VCaP (cell line): Measurements from ENCODE around the gene CCNF.

Experiments
- H3K27ac ChIP-seq: fragments of 450-650 bp; 2 replicates; pipeline ENCODE4 v1.5.1; 2017
- TF ChIP-seq, protein P1 (sequence below): fragments of 450-650 bp; conservative IDR thresholded peaks from 2 replicates; pipeline ENCODE4 v1.5.1; 2017; ENCODE audit warnings: mild to moderate bottlenecking, moderate library complexity

CCNF gene

GRCh38 chr16:2471016-2471652 is 41.9 kb downstream of the CCNF start, which contains the start of gene NTN3:
Gene NTN3, plus strand, starts transcription at chr16:2471297. Its CDS starts 405 bp downstream, at chr16:2471702.
- peak within 1 kb of the TSS; percentile 45; the same call in 1 of the 2 replicates for H3K27ac ChIP-seq
- TF ChIP-seq, protein P1, sequence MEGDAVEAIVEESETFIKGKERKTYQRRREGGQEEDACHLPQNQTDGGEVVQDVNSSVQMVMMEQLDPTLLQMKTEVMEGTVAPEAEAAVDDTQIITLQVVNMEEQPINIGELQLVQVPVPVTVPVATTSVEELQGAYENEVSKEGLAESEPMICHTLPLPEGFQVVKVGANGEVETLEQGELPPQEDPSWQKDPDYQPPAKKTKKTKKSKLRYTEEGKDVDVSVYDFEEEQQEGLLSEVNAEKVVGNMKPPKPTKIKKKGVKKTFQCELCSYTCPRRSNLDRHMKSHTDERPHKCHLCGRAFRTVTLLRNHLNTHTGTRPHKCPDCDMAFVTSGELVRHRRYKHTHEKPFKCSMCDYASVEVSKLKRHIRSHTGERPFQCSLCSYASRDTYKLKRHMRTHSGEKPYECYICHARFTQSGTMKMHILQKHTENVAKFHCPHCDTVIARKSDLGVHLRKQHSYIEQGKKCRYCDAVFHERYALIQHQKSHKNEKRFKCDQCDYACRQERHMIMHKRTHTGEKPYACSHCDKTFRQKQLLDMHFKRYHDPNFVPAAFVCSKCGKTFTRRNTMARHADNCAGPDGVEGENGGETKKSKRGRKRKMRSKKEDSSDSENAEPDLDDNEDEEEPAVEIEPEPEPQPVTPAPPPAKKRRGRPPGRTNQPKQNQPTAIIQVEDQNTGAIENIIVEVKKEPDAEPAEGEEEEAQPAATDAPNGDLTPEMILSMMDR = no peak

- H3K27ac ChIP-seq = peak overlapping the region; percentile 45; the same call in 1 of the 2 replicates
- TF ChIP-seq, protein P1 = no peak
Measured at GRCh38 chr16:2471653-2472487, 42.6 kb downstream of the CCNF start.

GRCh38 chr16:2472488-2472864 is 43.2 kb downstream of the CCNF start:
- no peak overlapping the region for H3K27ac ChIP-seq
- TF ChIP-seq, protein P1 = no peak

DNA sequence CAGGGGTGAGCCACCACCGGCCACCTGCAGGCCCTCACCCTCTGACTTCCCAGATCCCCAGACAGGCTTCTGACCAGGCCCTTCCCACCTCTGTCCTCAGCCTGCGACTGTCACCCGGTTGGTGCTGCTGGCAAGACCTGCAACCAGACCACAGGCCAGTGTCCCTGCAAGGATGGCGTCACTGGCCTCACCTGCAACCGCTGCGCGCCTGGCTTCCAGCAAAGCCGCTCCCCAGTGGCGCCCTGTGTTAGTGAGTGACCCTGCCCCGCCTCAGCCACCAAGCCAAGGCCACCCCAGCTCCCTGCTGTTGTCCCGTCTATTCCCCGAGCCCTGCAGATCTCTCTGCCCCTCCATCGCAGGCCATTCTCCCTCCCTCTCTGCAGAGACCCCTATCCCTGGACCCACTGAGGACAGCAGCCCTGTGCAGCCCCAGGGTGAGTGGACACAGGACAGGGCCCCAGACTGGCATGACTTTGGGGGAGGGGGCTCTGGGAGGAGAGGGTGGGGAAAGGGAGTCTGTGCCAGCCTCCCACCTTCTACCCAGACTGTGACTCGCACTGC is 43.7 kb downstream of the CCNF start:
- peak overlapping the region; percentile 81 for H3K27ac ChIP-seq
- TF ChIP-seq, protein P1 = no peak

DNA sequence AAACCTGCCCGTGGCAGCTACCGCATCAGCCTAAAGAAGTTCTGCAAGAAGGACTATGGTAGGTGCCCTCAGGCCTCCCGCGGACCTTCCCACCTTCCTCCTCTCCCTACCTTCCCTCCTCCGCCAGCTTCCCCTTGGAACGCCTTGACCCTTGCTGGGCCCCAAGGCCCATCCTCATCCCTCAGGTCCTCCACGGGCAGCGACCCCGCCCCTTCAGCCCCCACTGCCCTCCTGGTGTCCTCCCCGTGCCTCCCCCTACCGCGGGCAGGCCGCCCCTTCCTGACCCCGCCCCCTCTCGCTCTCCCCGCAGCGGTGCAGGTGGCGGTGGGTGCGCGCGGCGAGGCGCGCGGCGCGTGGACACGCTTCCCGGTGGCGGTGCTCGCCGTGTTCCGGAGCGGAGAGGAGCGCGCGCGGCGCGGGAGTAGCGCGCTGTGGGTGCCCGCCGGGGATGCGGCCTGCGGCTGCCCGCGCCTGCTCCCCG is 44.2 kb downstream of the CCNF start:
- TF ChIP-seq, protein P1 = no peak
- peak overlapping the region; percentile 81 for H3K27ac ChIP-seq

GRCh38 chr16:2473999-2474876 is 45.0 kb downstream of the CCNF start:
- TF ChIP-seq, protein P1 = peak; percentile 51
- H3K27ac ChIP-seq = peak overlapping the region; percentile 81
